Dendritic cell treated with granulocyte-macrophage colony-stimulating factor and Interleukin-4, amounts not matched to agents 40 ng/mL and 50 ng/mL, for 4 days (primary cell): ENCODE results near the gene DVL1.

Experiments used
- H3K27ac Mint-ChIP-seq: one replicate; pipeline ENCODE4 v1.8.0; 2022; ENCODE audit warnings: mild to moderate bottlenecking, mixed read lengths
- H3K27me3 Mint-ChIP-seq: one replicate; pipeline ENCODE4 v1.8.0; 2022; ENCODE audit warnings: mild to moderate bottlenecking, mixed read lengths
- H3K36me3 Mint-ChIP-seq: one replicate; pipeline ENCODE4 v1.8.0; 2022; ENCODE audit warnings: low read depth, mixed read lengths
- H3K4me1 Mint-ChIP-seq: one replicate; pipeline ENCODE4 v1.8.0; 2022; ENCODE audit warnings: low read depth, mixed read lengths
- H3K4me3 Mint-ChIP-seq: one replicate; pipeline ENCODE4 v1.8.0; 2022; ENCODE audit warnings: mild to moderate bottlenecking, moderate library complexity, mixed read lengths
- H3K9me3 Mint-ChIP-seq: one replicate; pipeline ENCODE4 v1.8.0; 2022; ENCODE audit warnings: mixed read lengths
- intact Hi-C: fragments of 100-400 bp; cut with micrococcal nuclease; formaldehyde crosslinking; loops from one replicate; pipeline ENCODE4 v1.15.0; 2022

The DVL1 gene

DNA sequence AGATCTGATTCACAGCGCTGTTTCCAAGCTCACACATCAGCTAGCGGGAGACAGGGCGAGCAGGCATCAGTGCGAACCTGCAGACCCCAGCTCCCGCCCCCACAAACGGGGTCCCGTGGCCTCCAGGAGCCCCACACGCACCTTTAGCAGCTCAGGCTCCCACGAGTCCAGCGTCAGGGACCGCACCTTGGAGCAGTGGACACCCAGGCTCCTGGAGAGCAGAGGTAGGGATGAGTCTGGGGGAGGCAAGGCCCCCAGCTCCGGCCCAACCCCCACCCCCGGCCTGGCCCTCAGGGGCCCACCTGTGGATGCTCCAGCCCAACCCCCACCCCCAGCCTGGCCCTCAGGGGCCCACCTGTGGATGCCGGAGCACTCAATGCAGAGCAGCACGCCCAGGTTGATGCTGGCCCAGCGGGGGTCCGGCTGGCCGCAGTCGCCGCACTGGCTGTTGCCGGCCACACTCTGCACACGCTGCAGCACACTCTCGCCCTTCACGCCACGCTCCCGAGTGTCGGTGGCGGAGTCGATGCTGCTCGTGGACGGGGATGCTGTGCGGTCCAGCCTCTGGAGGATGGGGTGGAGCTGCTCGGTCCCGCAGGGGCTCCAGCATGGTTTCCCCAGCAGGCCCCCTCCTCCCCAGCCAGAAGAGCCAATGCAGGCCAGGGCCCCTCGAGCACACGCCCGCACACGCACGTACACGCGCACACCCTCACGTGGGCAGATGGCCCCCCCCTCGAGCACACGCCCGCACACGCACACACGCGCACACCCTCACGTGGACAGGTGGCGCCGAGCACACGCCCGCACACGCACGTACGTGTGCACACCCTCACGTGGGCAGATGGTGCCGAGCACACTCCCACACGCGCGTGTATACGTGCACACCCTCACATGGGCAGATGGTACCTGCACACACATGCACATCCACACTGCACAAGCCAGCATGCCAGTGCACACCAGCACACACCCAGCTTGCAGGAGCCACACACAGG, 52.9 kb downstream of the DVL1 start:
- Mint-ChIP-seq H3K9me3 (no peaks in the 10 kb centered on the region), H3K4me1 (no peaks in the 10 kb centered on the region), H3K36me3 (peaks cover 82% of the 10 kb centered on the region), H3K27ac (no peak overlapping the region), H3K27me3 (no peaks in the 10 kb centered on the region), H3K4me3 (no peak overlapping the region)
- intact Hi-C loops: no loop called here

- H3K4me3 Mint-ChIP-seq: no peak overlapping the region
- peaks cover under 1% of the 10 kb centered on the region for H3K27me3 Mint-ChIP-seq
- peaks cover 76% of the 10 kb centered on the region for H3K36me3 Mint-ChIP-seq
- no peaks in the 10 kb centered on the region for H3K9me3 Mint-ChIP-seq
- no peaks in the 10 kb centered on the region for H3K4me1 Mint-ChIP-seq
- no peak overlapping the region for H3K27ac Mint-ChIP-seq
- intact Hi-C loops: no loop called here
Observed at GRCh38 chr1:1295154-1295923, 53.9 kb downstream of the DVL1 start.

- no peak overlapping the region for H3K27ac Mint-ChIP-seq
- H3K9me3 Mint-ChIP-seq: no peaks in the 10 kb centered on the region
- no peak overlapping the region for H3K4me3 Mint-ChIP-seq
- intact Hi-C loops: no loop called here
- no peaks in the 10 kb centered on the region for H3K4me1 Mint-ChIP-seq
- peaks cover 3% of the 10 kb centered on the region for H3K27me3 Mint-ChIP-seq
- peaks cover 66% of the 10 kb centered on the region for H3K36me3 Mint-ChIP-seq
Observed at GRCh38 chr1:1294250-1294890, 54.8 kb downstream of the DVL1 start.

DNA sequence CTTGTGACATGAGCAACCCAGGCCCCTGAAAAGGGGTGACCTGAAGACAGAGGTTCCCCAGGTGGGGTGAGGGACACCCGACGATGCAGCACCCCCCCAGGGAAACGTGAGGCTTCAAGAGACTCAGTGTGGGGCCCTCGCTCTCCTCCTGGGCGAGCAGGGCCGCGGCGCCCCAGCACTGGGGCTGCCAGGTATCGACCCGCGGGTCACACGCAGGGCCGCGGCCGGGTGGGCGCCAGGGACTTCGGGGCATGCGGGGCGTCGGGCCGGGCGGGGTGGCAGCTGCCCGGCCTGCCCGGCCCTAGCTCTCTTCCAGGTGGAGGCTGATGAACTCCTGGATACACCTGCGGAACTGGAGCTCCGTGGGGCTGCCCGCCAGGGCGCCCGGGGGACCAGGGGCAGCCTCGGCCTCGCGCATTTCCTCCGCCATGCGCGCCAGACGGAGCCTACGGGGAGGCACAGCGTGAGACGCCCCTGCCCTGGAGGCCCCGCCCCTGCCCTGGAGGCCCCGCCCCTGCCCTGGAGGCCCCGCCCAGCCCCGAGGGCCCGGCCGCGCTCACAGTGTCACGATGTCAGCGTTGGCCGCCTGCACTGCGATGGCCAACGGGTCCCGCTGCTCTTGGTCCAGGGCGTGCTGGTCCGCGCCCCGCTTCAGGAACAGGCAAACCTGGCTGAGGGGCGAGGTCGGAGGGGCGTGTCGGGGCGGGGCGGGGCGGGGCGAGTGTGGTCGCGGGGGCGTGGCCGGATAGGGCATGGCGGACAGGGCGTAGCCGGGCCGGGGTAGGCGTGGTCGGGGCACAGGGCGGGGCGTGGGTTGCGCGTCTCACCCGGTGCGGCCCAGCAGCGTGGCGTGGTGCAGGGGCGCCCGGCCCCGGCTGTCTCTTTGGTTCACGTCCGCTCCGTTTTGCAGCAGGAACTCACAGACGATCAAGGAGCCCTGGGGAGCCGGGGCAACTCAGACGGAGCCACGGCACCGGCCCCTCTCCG, 55.7 kb downstream of the DVL1 start:
- intact Hi-C loops: no loop called here
- H3K27me3 Mint-ChIP-seq: peaks cover 3% of the 10 kb centered on the region
- H3K4me1 Mint-ChIP-seq: no peaks in the 10 kb centered on the region
- no peak overlapping the region for H3K27ac Mint-ChIP-seq
- peaks cover 58% of the 10 kb centered on the region for H3K36me3 Mint-ChIP-seq
- peaks cover 2% of the 10 kb centered on the region for H3K9me3 Mint-ChIP-seq
- H3K4me3 Mint-ChIP-seq: no peak overlapping the region

GRCh38 chr1:1292851-1293250, 56.4 kb downstream of the DVL1 start:
- Mint-ChIP-seq H3K4me3 (no peak overlapping the region), H3K27ac (no peak overlapping the region), H3K9me3 (peaks cover 9% of the 10 kb centered on the region), H3K4me1 (no peaks in the 10 kb centered on the region), H3K27me3 (peaks cover 3% of the 10 kb centered on the region), H3K36me3 (peaks cover 51% of the 10 kb centered on the region)
- intact Hi-C loops: no loop called here

DNA sequence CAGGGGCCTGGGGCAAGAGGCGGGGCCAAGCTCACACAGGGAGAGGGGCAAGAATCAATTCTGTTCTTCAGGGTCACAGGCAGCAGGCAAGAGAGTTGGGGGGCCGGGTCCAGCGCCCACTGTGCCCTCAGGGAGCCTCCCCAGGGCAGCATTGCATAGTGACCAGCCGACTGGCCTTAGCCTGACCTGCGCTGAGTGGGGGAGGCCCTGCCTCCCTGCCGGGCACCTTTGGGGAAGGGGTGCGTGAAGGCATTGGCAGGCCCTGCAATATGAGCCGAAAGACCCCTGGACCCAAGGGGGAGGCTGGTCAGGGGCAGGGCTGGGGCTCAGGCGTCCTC, 56.8 kb downstream of the DVL1 start:
- H3K27ac Mint-ChIP-seq: no peak overlapping the region

GRCh38 chr1:1291548-1292441, 57.4 kb downstream of the DVL1 start:
- intact Hi-C loops: no loop called here
- Mint-ChIP-seq H3K36me3 (peaks cover 46% of the 10 kb centered on the region), H3K27me3 (peaks cover 3% of the 10 kb centered on the region), H3K27ac (no peak overlapping the region), H3K9me3 (peaks cover 9% of the 10 kb centered on the region), H3K4me3 (no peak overlapping the region), H3K4me1 (no peaks in the 10 kb centered on the region)

More for the DNA sequence above, 56.8 kb downstream of the DVL1 start:
- peaks cover 9% of the 10 kb centered on the region for H3K9me3 Mint-ChIP-seq
- H3K4me1 Mint-ChIP-seq: no peaks in the 10 kb centered on the region
- H3K36me3 Mint-ChIP-seq: peaks cover 48% of the 10 kb centered on the region
- peaks cover 3% of the 10 kb centered on the region for H3K27me3 Mint-ChIP-seq
- intact Hi-C loops: no loop called here
- no peak overlapping the region for H3K4me3 Mint-ChIP-seq

- intact Hi-C loops: no loop called here
- Mint-ChIP-seq H3K27ac (no peak overlapping the region), H3K4me1 (no peaks in the 10 kb centered on the region), H3K9me3 (peaks cover 9% of the 10 kb centered on the region), H3K27me3 (peaks cover 3% of the 10 kb centered on the region), H3K4me3 (no peak overlapping the region), H3K36me3 (peaks cover 38% of the 10 kb centered on the region)
Observed at GRCh38 chr1:1291023-1291528, 58.1 kb downstream of the DVL1 start.

- peaks cover 31% of the 10 kb centered on the region for H3K36me3 Mint-ChIP-seq
- intact Hi-C loops: no loop called here
- H3K4me1 Mint-ChIP-seq: no peaks in the 10 kb centered on the region
- H3K9me3 Mint-ChIP-seq: peaks cover 9% of the 10 kb centered on the region
- no peak overlapping the region for H3K4me3 Mint-ChIP-seq
- peaks cover 3% of the 10 kb centered on the region for H3K27me3 Mint-ChIP-seq
- no peak overlapping the region for H3K27ac Mint-ChIP-seq
Observed at GRCh38 chr1:1290238-1290731, 58.9 kb downstream of the DVL1 start.

- peaks cover 9% of the 10 kb centered on the region for H3K9me3 Mint-ChIP-seq
- peaks cover 3% of the 10 kb centered on the region for H3K36me3 Mint-ChIP-seq
- peaks cover 4% of the 10 kb centered on the region for H3K27me3 Mint-ChIP-seq
- intact Hi-C loops: no loop called here
- H3K4me3 Mint-ChIP-seq: no peak overlapping the region
- no peak overlapping the region for H3K27ac Mint-ChIP-seq
- H3K4me1 Mint-ChIP-seq: peaks cover 6% of the 10 kb centered on the region
Observed at GRCh38 chr1:1287288-1288110, 61.7 kb downstream of the DVL1 start.

DNA sequence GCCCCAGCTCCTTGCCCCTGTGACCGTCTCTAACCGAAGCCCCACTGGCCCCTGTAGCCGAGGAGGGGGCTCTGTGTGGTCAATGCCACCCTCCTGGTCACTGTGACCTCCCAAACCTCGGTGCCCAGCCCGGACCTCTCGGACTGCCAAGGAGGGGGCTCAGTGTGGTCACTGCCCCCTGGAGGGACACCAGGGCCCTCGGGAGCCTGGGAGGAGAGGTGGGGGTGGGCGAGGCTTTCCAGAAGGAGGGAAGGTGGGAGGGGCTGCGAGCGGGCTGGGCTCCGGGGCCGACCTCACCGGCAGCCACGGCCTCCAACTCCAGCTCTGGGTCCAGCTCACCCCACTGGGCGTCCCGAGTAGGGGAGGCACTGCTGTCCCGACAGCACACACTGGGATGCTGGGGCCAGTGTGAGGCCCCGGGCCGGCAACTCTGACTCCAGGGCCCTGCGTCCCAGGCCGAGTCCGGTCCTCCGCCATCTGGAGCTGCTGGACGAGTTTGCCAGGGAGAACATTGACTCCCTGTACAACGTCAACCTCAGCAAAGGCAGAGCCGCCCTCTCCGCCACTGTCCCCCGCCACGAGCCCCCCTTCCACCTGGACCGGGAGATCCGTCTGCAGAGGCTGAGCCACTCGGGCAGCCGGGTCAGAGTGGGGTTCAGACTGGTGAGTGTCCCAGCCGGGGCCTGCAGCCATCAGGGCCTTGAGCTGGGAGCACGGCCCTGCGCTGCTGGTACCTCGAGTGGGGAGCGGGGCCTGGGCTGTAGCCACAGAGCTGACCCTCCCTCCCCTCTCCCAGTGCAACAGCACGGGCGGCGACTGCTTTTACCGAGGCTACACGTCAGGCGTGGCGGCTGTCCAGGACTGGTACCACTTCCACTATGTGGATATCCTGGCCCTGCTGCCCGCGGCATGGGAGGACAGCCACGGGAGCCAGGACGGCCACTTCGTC, 62.6 kb downstream of the DVL1 start:
- H3K4me1 Mint-ChIP-seq: peaks cover 7% of the 10 kb centered on the region
- intact Hi-C loops: no loop called here
- H3K4me3 Mint-ChIP-seq: no peak overlapping the region
- H3K36me3 Mint-ChIP-seq: no peaks in the 10 kb centered on the region
- peaks cover 9% of the 10 kb centered on the region for H3K9me3 Mint-ChIP-seq
- H3K27me3 Mint-ChIP-seq: peaks cover 6% of the 10 kb centered on the region
- H3K27ac Mint-ChIP-seq: no peak overlapping the region
